Right ventricle myocardium inferior (tissue), 1 donor: Measurements from ENCODE around the gene ELOVL3. TPM values are rescaled to one million over a fixed set of nuclear protein-coding genes. Genes with fewer than 3 reads are reported as not detected.
A peak's percentile ranks its signal among the peaks of the same experiment; 100 is the strongest.
"Not testable (repeated sequence)": the region's sequence is repeated elsewhere in the genome, so short reads cannot be mapped to it uniquely, and the experiment has no call there.

ENCODE experiments used
- ATAC-seq: fragments of 200-7000 bp; cut with Tn5 transposase; one replicate; pipeline ENCODE4 v1.9.1; 2020; ENCODE audit warnings: mild to moderate bottlenecking, moderate library complexity
- DNase-seq: peaks from one replicate; pipeline ENCODE4 v3.0.0; 2021; ENCODE audit errors: missing footprints
- intact Hi-C: fragments of 100-400 bp; cut with DNase I; formaldehyde crosslinking; loops from one replicate; pipeline ENCODE4 v1.11.0; 2022
- total RNA-seq: library from RNA; stranded (reverse); fragmentation: NEBNext Ultra II Directional; extraction: Animal tissue kit (Norgen Biotek cat#: 25700); gene quantifications from one replicate; pipeline ENCODE4 v1.2.1, GENCODE V29; 2021
- donor health status: DM: no; HTN: yes; CAD: no; lungs with severe emphysema.

ELOVL3 gene
- total RNA-seq, 1 donor from 2014 or later, result not detected

DNA sequence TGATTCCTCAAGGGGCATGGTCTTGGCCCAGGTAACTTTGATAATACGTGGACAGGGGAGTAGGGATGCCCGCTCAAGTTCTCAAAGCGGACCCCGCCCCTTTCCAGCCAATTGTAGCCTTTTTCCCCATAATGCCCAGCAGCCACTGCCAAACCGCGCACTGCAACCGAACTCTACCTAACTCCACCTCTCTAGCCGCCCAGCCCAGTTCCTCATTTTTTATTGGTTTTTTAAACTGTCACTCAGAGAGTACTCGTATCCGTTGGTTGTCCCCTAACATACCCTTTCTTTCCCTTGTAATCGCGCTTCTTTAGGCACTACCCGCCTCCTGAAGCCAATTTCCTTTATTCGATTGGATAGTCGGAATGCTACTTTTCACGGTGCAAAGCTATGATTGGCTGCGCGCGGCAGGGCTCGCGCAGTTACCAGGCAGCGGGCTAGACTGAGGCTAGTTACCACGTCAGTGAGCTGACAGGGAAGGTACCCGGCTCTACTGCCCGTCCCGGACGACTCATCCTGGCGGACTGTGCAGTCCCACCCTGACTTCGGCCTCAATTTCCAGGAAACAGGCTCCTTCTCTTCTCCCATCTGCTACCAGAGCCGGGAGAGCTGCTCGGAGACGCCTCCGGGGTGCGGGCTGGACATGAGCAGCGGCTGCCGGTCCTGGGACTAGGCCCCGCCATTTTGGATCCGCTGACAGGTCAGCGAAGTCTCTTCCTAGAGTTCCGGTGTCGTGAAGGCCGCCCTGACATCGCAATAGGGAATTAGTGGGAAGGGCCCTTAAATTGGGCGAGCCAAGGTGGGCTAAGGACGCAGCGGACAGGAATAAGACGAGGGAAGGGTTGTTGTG is 19.2 kb downstream of the ELOVL3 start, which contains the start of gene GBF1:
Gene GBF1, plus strand, starts transcription at position 451 of the 850 bp plus-strand sequence. CDS start 13,407 bp downstream, outside the sequence.
- ATAC-seq, result peak; percentile 90
- DNase-seq, result peak; percentile 96
- intact Hi-C loops, result loop anchor here (5.0 kb wide), 1 partner anchor 37 kb away; no protein-coding TSS in a partner anchor

DNA sequence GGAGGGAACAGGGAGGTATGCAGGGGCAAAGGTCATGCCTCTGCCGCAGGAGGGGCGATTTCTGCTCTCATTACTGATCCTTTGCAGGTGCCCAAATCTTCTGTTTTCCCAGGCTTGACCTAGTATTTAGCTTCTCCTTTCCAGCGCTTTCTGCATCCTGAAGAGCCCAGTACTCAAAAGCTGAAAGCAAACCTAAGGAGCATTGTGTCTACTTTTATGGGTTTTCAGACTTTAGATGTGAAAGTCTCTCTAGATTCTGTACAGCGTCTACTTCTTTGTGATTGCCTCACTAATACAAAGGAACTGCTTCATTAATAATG is 19.8 kb downstream of the ELOVL3 start:
- DNase-seq, result no peak
- no peak for ATAC-seq
- intact Hi-C loops, result loop anchor here (5.0 kb wide), 1 partner anchor 36 kb away; no protein-coding TSS in a partner anchor

DNA sequence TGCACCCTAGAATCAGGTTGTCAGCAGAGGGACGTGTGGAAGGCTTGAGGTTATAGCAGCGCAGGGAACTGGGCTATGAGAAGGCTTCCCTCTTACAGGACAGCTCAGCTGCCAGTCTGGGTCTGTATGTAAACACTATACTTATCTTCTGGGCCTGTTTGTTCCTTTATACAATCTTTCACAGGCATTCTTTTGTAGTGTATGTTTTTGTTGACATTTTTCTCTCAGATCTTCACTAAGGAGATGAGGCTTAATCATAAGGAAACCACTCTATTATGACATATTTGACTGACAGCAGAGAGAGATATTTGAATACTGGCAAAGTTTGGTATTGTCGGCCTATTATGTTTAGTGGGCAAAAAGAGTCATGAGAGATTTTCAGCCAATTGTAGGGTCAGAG is 20.2 kb downstream of the ELOVL3 start:
- ATAC-seq (no peak), DNase-seq (no peak)
- intact Hi-C loops, result loop anchor here (5.0 kb wide), 1 partner anchor 36 kb away; no protein-coding TSS in a partner anchor

DNA sequence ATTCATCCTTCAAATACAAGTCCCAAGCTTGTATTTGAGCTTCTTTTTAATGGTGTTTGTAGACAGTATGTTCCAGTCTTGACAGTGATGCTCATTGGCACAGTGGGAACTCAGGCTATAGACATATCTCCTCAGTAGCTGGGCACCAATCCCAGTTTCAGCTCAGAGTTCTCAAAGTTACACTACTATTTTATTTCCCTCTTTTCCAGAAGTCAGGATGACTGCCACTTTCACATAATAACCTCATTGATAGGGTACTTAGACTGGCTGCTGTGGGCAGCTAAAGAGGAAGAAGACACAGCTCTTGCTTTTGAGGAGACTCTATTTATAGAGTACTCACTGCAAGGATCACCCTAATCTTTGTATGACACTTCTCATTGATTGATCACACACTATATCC is 21.6 kb downstream of the ELOVL3 start:
- ATAC-seq (no peak), DNase-seq (no peak)
- intact Hi-C loops, result loop anchor here (5.0 kb wide), 1 partner anchor 35 kb away; no protein-coding TSS in a partner anchor

DNA sequence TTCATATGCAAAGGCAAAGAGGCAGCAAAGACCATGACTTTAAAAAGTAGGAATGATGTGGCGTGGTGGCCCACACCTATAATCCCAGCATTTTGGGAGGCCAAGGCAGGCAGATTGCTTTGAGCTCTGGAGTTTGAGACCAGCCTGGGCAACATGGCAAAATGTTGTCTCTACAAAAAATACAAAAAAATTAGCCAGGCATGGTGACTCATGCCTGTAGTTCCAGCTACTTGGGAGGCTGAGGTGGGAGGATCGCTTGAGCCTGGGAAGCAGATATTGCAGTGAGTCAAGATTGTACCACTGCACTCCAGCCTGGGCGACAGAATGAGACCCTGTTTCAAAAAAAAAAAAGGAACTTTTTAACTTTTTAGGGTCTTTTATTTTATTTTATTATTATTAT is 26.4 kb downstream of the ELOVL3 start:
- not testable (repeated sequence) for DNase-seq, ATAC-seq

DNA sequence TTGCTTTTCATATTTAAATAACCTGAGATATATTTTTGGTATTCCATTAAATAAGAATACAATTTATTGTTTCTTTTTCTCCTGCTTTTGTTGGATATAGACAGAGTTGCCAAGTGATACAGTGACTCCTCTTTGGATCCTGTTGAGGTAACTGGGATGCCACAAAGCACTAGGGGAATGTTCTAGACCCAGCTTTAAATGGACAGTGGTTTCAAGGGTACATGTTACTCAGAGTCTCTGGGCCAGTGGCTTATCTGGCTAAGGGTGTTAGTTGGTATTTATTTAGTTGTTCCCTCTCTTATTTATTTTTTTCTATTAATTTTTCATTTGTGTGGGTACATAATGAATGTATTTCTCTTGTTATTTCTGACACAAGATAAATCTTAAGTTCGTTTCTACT is 28.3 kb downstream of the ELOVL3 start:
- ATAC-seq (no peak), DNase-seq (no peak)
- intact Hi-C loops, result no loop called here

More for the DNA sequence above, 26.4 kb downstream of the ELOVL3 start:
- intact Hi-C loops, result not testable (repeated sequence)

DNA sequence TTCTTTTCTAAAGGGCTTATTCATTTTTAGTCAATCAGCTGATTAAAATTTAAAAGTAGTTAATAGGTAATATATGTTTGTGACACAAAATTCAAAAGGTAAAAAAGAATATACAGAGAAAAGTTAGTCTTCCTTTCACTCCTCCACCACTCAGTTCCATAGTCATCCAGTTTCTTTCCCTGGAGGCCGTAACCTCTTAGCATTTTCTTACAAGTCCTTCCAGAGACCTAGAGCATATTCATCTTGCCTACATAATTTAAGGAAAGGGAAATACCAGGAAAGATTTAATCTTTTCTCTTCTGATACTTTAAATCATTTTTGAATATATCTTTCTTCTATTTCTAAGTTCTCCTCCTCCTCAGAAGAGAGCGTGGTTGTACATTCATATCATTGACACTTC is 29.3 kb downstream of the ELOVL3 start:
- ATAC-seq (no peak), DNase-seq (no peak)
- intact Hi-C loops, result no loop called here

DNA sequence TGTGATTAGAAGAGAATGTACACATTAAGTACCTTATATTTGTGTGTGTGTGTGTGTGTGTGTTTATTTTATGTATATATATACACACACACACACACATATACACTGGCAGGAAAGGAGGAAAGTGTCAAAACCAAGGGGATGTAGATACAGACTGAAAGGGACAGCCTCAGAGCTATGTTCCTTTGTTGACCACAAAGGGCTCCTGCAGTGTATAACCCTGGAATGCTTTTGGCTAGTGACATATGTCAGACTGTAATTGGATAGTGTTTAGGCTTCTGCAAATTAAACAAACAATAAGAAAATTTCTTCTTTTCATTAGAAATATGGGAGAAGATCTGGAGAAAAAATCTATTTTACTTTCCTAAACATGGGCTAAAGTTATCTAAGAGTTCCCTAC is 35.1 kb downstream of the ELOVL3 start:
- ATAC-seq (peak; percentile 31), DNase-seq (no peak)
- intact Hi-C loops, result no loop called here

DNA sequence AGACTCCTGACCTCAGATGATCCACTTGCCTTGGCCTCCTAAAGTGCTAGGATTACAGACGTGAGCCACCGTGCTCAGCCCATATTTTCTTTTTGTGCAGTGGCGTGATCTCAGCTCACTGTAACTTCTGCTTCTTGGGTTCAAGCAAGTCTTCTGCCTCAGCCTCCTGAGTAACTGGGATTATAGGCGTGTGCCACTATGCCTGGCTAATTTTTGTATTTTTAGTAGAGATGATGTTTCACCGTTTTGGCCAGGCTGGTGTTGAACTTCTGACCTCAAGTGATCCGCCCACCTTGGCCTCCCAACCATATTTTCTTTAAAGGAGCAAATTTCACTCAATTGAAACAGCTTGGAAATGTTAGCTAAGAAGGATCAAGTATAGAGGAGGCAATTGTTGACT is 35.7 kb downstream of the ELOVL3 start:
- DNase-seq (no peak), ATAC-seq (no peak)
- intact Hi-C loops, result no loop called here

DNA sequence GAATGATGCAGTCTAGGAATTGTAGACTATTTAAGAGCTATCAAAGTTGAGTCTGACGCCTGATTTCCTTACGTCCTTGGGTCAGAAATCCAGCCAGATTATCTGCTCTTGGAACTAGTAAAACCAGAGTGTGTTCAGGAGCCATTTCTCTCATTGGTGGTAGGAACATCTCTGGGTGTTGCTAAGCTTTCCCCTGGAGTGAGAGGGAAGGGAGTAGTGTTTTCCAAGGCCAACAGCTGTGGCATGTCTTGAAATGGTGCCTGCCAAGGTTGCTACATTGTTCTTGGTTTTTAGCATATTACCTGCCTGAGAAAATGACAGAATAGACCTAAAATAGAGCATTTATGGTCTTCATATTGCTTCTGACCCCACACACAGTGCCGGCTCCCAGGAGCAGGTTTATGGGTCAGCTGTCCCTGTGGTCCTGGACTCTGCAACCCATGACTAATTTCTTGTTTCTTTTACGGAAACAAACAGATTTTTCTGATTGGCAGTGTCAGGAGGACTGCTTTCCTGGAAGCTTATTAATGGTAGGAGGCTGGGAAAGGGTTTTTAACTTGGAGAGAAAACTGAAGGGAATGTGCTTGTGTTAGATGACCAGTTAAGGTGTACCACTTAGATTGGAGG is 36.8 kb downstream of the ELOVL3 start:
- no peak for DNase-seq
- ATAC-seq, result no peak
- intact Hi-C loops, result no loop called here

DNA sequence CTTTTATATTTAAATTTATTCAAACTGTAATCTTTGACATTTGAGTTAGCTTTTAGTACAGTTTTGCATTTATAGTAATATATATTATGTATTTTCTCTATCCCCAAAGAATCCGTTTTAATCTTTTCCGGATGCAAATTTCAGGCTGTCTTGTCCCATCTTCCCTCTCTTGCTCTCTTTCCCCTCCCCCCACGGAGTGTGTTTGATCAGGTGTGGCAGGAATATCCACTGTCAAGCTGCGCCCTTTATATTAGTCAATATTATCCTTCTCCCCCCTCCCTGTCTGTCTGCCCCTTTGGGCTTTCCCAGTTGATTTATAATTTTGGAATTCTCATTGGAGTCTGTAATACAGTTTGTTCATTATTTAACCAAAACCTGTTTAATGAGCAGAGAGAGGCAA is 38.3 kb downstream of the ELOVL3 start:
- DNase-seq, result no peak
- ATAC-seq, result no peak
- intact Hi-C loops, result no loop called here

DNA sequence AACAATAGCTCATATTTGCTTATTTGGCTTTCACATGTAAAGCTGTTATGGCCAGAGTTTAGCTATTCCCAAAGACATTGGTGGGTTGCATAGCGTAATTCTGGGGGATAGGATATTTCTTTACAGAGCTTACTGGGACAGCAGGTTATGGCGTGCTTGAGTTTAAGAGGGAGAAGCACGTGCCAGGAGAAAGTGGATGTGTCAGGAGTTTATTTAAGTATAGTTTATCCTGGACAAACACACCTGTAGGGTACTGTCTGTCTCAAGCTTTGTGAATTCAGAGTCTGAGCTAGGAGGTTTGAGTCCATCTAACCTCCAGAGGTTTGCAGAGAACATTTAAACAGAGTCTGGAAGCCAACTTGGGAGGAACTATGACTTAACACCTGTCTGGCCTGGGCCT is 40.6 kb downstream of the ELOVL3 start:
- intact Hi-C loops, result no loop called here
- DNase-seq (no peak), ATAC-seq (no peak)

DNA sequence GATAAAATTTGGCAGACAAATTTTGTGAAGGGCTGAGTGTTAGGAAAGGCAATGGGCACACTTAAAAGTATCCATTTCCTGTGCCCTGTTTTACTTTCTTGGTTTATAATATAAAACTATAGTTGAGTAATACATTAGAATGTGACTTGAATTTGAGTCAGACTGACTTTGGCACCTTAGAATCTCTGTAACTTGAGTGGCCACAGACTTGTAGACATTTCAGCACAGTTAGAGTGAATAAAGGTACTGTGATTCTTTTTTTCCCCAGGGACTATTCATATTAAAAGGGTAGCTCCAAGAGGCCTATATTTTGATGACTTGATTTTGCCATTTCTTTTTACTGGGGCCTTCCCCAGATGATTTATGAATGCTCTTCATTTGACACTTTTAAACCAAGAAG is 41.6 kb downstream of the ELOVL3 start:
- intact Hi-C loops, result no loop called here
- ATAC-seq (no peak), DNase-seq (no peak)

DNA sequence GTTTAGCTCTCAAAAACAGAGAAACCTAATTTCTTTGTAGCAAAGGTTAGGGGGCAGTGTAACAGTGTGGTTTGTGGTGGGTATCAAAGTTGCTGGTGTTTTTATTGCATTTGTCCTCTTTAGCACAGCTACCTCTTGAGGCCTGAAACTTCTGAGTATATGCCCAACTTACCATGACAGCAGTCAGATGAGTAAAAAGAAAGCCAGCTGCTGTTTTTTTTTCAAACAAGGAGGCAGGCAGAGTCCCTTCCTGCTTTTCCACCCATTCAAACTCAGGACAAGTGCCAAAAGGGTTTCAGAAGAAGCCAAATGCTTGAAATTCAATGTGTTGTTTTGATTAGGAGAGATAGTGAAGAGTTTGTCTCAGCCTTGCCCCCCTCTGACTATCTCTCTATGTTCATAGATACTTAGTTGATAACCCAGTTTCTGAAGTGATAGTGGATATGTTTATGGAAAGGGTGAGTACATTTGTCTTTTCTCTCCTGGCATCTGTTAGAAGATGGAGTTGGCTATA is 42.3 kb downstream of the ELOVL3 start:
- intact Hi-C loops, result no loop called here
- DNase-seq, result no peak
- ATAC-seq, result no peak

DNA sequence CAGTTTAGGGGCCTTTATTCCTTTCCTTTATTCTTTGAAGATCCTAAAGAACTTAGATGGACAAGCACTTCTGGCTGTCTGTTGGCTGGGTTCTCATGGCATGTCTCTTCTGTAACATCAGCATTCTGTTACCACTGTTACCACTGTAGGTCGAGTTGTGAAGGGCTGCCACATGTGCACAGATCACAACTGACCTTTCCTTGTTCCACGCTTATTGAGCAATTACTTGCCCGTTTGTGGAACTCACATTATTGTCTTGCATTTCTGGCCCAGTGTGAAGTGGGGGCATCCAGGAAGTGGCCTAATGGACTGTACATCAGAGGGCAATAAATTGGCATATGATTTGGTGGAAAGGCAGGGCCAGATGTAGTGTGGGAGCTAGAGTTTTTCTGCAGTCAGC is 42.9 kb downstream of the ELOVL3 start:
- peak; percentile 41 for ATAC-seq
- DNase-seq, result no peak
- intact Hi-C loops, result no loop called here

DNA sequence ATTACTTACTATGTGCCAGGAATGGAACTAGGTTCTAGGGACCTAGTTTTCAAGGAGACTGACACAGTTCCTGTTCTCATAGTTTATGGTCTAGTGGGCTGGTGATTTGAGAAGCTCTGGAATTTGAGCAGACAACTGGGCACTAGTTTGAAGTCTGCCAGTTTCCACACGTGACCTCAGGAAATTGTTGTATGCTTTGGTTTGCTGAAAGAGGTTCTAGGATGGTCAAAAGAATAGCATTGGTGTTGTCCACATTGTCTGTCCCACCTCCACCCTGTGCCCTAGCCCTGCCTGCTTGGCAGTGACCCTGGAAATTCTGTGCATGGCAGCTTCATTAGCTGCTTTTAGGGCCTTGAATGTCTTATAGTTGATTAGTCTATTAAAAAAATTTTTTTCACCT is 48.0 kb downstream of the ELOVL3 start:
- intact Hi-C loops, result no loop called here
- no peak for ATAC-seq
- no peak for DNase-seq

DNA sequence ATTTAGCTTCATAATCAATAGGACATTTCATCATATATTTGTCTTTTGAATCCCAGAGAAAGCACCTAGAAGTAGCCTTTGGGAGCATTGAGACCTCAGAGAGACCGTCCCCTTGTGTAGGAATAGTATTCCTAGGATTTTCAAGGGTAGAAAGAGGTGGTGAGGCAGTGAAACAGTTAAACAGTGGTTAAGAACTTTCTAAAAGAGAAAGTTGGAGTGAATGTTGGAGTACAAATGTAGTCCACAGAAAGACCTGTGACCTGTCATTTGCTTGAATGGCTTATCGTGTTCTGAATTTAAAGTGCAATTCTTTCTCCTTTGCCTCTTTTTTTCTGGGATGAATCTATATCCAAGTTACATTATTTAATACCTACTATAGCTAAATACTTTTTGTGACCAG is 49.2 kb downstream of the ELOVL3 start:
- no peak for DNase-seq
- no peak for ATAC-seq

DNA sequence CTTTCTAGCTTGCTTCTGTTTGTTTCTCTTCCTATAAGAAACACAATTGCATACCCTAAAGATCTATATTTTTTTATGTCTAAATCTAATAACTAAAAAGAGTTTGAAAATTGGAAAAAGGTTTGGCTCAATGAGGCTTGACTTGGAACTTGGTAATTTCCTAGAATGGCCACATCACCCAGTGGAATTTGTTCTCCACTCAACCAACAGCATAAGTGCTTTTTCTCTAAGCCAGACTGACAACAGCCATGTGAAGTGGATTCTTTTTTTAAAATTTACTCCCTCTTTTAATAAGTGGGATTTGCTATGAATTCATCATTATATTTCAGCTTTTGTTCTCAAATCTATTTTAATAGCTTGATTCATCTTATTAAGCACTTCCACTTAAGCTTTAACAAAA is 53.0 kb downstream of the ELOVL3 start:
- intact Hi-C loops, result no loop called here
- ATAC-seq, result no peak

More for the DNA sequence above, 49.2 kb downstream of the ELOVL3 start:
- intact Hi-C loops, result no loop called here

More for the DNA sequence above, 53.0 kb downstream of the ELOVL3 start:
- DNase-seq, result no peak
